ENCODE data around the gene SLFN5.
A peak's percentile ranks its signal among the peaks of the same experiment; 100 is the strongest.
"Not testable (repeated sequence)": the region's sequence is repeated elsewhere in the genome, so short reads cannot be mapped to it uniquely, and the experiment has no call there.

The SLFN5 gene

DNA sequence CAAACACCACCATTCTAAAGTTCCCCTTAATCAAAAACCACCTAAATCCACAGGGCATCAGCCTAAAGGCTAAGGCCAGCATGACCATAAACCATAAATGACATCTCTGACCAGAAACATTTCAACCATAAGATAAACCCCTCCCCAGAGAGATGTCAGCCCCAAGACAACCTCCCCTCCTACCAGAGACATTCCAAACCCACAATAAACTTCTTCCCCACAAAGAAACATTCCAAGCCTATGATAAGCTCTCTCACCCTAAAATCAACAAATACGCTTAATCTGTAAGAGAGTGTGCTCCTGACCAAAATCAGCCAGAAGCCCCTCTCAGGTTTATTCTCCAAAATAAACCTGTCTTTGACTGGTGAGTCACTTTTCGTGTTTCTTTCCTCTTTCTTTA is 54.8 kb downstream of the SLFN5 start:
- TF ChIP-seq, protein P1, sequence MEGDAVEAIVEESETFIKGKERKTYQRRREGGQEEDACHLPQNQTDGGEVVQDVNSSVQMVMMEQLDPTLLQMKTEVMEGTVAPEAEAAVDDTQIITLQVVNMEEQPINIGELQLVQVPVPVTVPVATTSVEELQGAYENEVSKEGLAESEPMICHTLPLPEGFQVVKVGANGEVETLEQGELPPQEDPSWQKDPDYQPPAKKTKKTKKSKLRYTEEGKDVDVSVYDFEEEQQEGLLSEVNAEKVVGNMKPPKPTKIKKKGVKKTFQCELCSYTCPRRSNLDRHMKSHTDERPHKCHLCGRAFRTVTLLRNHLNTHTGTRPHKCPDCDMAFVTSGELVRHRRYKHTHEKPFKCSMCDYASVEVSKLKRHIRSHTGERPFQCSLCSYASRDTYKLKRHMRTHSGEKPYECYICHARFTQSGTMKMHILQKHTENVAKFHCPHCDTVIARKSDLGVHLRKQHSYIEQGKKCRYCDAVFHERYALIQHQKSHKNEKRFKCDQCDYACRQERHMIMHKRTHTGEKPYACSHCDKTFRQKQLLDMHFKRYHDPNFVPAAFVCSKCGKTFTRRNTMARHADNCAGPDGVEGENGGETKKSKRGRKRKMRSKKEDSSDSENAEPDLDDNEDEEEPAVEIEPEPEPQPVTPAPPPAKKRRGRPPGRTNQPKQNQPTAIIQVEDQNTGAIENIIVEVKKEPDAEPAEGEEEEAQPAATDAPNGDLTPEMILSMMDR (IDR thresholded peaks at IDR 0.05; ENCODE audit: control extremely low read depth, extremely low read depth, low read depth, missing control alignments): no peak
- ChIA-PET CTCF (interaction anchor here (3.2 kb wide), 1 partner anchor 15 kb away, joined by 20 read pairs; no protein-coding TSS in a partner anchor), POLR2A (no interaction called here)
- DNase-seq (ENCODE audit: extremely low spot score): no peak

DNA sequence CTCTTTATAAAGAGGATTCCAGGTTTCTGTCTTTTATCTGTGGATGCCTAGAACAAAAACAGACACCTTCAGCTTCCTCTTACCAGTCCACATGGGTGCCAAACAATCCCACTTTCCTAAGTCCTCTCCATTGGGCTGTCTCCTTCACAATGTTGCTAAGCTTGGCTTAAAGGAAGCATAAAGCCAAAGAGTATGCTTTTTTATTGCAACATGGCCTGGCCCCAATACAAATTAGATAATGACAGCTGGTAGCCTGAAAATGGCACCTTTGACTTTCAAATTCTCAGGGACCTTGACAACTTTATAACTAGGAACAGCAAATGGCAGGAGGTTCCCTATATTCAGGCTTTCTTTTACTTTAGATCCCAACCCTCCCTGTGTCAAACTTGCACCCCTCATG is 55.8 kb downstream of the SLFN5 start:
- ChIA-PET CTCF (interaction anchor here (3.2 kb wide), 1 partner anchor 14 kb away, joined by 20 read pairs; no protein-coding TSS in a partner anchor), POLR2A (no interaction called here)
- no peak for DNase-seq (ENCODE audit: extremely low spot score)
- TF ChIP-seq, protein P1 (IDR thresholded peaks at IDR 0.05; ENCODE audit: control extremely low read depth, extremely low read depth, low read depth, missing control alignments): no peak

DNA sequence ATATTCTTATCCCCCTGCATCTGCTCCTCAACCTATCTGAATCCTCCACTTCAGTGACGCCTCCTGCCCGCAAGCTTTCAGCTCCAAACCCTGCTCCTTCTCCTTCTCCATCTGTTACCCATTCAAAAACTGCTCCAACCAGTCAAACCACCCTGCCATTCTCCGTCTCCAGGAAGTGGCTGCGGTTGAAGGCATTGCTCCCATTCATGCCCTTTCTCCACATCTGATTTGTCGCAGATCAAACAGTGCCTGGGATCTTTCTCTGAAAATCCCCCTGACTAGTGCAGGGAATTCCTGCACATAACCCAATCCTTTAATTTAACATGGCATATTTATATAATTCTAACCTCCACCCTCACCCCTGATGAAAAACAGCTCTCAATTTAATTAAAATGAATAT is 56.3 kb downstream of the SLFN5 start:
- CTCF ChIA-PET: interaction anchor here (3.2 kb wide), 1 partner anchor 14 kb away, joined by 20 read pairs; no protein-coding TSS in a partner anchor
- TF ChIP-seq, protein P1 (IDR thresholded peaks at IDR 0.05; ENCODE audit: control extremely low read depth, extremely low read depth, low read depth, missing control alignments): no peak
- POLR2A ChIA-PET: no interaction called here
- no peak for DNase-seq (ENCODE audit: extremely low spot score)

DNA sequence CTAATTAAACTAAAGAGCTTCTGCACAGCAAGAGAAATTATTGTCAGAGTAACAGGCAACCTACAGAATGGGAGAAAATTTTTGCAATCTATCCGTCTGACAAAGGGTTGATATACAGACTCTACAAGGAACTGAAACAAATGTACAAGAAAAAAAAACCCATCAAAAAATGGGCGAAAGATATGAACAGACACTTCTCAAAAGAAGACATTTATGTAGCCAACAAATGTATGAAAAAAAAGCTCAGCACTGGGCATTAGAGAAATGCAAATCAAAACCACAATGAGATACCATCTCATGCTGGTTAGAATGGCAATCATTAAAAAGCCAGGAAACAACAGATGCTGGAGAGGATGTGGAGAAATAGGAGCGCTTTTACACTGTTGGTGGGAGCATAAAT is 66.5 kb downstream of the SLFN5 start:
- CTCF ChIA-PET: interaction anchor here (11.2 kb wide), 1 partner anchor 226 kb away, joined by 207 read pairs; the partner anchor contains the start of gene SLFN12L
- POLR2A ChIA-PET; DNase-seq (ENCODE audit: extremely low spot score): not testable (repeated sequence)

DNA sequence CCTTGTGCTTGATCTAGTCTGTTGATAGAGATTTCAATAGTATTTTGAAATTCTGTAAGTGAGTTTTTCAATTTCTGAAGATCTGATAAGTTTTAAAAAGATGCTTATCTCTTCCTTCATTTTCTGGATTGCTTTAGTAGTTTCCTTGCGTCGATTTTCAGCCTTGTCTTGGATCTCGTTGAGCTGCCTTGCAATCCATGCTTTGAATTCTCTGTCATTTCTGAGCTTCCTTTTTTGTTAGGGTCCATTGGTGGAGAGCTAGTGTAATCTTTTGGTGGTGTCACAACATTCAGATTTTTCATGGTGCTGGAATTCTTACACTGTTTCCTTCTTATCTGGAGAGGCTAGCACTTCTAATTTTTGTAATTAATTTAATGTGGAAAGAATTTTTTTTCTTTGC is 69.5 kb downstream of the SLFN5 start:
- ChIA-PET POLR2A (no interaction called here), CTCF (interaction anchor here (0.8 to 11.2 kb wide), 37 partner anchors 8 to 447 kb away, joined by 3 to 207 read pairs (median 5); partner anchors contain the start of genes PEX12 and SLFN12L)
- no peak for DNase-seq (ENCODE audit: extremely low spot score)
- TF ChIP-seq, protein P1 (IDR thresholded peaks at IDR 0.05; ENCODE audit: control extremely low read depth, extremely low read depth, low read depth, missing control alignments): no peak

DNA sequence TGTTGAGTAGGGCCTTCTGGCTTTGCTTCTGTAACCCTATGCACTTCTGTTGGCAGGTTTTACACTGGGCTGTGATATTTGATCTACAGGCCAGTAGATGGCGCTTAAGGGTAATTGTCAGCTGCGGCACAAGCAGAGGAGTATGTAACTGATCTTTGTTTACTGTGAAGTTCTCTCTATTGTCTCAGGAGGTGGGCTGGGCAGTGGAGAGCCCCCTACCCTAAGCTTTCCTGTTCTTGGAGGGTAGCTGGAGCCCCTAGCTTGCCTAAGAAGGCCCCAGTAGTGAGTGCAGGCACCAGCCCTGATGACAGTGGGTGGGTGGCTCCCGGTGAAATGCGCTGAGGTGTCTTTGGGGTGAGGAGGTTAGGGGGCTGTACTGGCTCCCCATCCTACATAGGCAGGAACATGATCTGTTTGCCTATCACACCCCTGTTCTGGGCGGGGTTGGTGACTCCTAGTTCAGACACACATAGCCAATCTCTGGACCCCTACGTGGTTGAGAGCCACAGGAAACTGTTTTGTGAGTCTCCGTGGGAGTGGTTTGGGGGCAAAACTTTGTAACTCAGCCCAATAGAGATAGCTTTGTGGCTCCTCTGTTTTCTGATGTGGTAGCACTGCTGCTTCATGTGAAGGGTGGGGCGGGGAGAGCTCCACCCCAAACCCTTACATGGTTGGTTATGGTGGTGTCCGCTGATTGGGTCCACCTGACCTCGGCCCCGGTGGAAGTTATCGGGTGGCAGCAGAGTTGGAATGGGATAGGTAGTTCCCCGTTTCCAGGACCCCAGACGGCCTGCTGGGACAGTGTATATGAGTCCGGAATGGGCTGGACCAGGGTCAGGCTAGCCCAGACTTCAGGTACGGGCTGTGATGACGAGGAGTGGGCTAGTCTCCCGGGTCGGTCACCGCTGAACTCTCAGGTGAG is 70.2 kb downstream of the SLFN5 start:
- DNase-seq (ENCODE audit: extremely low spot score): peak; percentile 70
- POLR2A ChIA-PET: no interaction called here
- TF ChIP-seq, protein P1 (IDR thresholded peaks at IDR 0.05; ENCODE audit: control extremely low read depth, extremely low read depth, low read depth, missing control alignments): peak; percentile 76
- CTCF ChIA-PET: interaction anchor here (0.7 to 11.2 kb wide), 45 partner anchors 9 to 447 kb away, joined by 3 to 207 read pairs (median 5); partner anchors contain the start of genes PEX12, SLFN12L, SLFN13 and SLFN14

All from GM10248 (cell line).